22Rv1 (cell line): Measurements from ENCODE around the gene DCUN1D5.

Source experiments
- CTCF ChIP-seq: fragments of 450-650 bp; IDR thresholded peaks from 2 replicates; pipeline ENCODE4 v1.5.1; 2017; ENCODE audit warnings: mild to moderate bottlenecking
- ZFX ChIP-seq: fragments of 450-650 bp; IDR thresholded peaks from 2 replicates; pipeline ENCODE4 v1.6.1; 2017; ENCODE audit warnings: antibody characterized with exemption, borderline replicate concordance

- no peak for TF ChIP-seq CTCF
- no peak for TF ChIP-seq ZFX
These were observed 17.9 kb upstream of the DCUN1D5 start for GRCh38 chr11:103109818-103110388.
